Measurements from ENCODE around the gene DDX23.

The DDX23 gene

GRCh38 chr12:48823281-48823680 is 28.7 kb downstream of the DDX23 start:
- DNase-seq (ENCODE audit: low read depth): no peak

- DNase-seq (ENCODE audit: low read depth): no peak
These were observed 29.3 kb downstream of the DDX23 start for GRCh38 chr12:48822711-48823110.

GRCh38 chr12:48822139-48822538 is 29.8 kb downstream of the DDX23 start:
- no peak for DNase-seq (ENCODE audit: low read depth)

GRCh38 chr12:48819986-48820725 is 31.8 kb downstream of the DDX23 start:
- DNase-seq (ENCODE audit: low read depth): no peak

- DNase-seq (ENCODE audit: low read depth): no peak
These were observed 33.0 kb downstream of the DDX23 start for GRCh38 chr12:48818831-48819590.

DNA sequence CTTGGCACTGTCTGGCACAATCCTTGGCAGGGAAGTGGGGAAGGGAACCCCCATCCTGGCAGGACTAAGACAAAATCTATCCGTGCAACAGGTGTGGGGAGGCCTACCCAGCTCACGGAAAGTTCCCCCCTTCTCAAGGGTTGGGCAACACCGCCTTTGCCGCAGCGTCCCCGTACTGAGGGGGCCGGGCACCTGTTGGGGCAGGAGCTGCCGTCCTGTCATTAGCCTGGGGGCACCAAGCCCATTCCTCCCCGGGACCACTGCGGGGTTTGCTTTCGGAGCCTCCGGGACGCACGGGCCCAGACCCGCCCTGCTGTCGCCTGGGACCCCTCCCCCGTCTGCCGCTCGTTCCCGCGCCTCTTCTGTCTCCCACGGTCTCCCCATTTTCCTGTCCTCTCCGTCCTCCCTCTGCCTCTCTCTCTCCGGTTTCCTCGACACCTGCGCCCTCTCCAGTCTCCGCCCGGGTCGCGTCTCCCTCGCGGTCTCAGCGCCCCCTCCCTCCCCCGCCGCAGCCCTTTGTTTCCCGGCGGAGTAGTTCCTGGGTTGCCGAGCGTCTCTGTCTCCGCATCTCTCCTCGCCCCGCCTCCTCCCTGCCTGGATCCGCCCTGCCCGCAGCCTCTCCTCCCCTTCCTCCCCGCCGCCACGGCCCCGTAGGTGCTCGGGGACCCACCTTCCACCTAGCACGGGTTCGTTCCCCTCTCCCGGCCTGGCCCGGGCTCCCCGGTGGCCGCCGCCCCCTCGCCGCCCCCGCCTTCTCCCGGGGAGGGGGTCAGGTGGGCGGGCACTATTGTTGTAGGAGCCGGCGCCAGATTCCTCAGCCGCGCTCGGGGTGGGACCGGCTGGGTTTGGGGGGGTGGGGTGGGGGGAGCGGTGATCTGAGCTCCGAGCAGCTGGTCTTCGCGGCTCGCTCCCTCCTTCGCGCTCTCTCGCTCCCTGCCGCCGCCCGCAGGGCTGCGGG is 33.8 kb downstream of the DDX23 start, which contains the start of gene CACNB3:
CACNB3 (plus strand) TSS at position 624 of the 958 bp plus-strand sequence. CDS start 434 bp downstream, outside the sequence.
- DNase-seq (ENCODE audit: low read depth): no peak

GRCh38 chr12:48816143-48816854 is 35.7 kb downstream of the DDX23 start:
- DNase-seq (ENCODE audit: low read depth): no peak

GRCh38 chr12:48815126-48816110 is 36.5 kb downstream of the DDX23 start:
- peak; percentile 47 for DNase-seq (ENCODE audit: low read depth)

GRCh38 chr12:48814262-48815125 is 37.5 kb downstream of the DDX23 start:
- DNase-seq (ENCODE audit: low read depth): peak; percentile 31

DNA sequence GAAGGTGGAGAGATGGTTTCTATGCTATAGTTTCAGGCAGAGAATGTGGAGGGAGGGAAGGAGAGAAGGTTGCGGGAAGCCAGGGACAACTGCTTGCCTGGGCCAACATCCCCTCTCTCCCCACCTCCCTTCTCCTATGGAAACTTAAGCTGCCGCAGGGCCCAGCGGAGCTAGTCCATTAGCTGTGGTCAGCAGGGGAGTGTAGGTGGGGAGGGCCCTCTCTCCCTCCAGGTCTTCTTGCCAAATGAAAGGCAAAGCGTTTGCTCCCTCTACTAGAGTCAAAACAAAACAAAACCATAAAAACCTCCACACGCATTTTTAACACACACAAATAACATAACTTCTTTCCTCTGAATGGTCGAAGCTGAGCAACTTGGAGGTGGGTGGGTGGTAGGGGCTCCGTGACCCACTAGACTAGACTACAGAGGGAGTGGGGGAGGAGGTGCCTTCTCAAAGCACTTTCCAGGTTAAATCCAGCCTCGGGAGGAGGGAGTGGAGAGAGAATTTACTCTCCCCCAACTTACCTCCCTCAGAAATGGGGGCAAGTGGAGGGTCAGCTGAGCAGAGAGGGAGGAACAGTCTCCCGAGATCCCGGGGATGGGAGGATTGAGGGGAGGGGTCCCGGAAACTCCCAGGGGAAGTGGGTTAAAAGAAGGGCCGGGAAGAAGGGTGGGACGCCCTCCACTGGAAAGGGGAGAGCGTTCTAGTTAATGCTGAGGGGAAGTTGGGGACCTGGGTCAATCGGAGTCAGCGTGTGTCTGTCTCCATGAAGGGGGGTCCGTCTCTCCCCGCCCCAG is 38.3 kb downstream of the DDX23 start:
- DNase-seq (ENCODE audit: low read depth): no peak

- DNase-seq (ENCODE audit: low read depth): no peak
These were observed 39.6 kb downstream of the DDX23 start for GRCh38 chr12:48812389-48812788.

GRCh38 chr12:48811437-48812090 is 40.4 kb downstream of the DDX23 start:
- DNase-seq (ENCODE audit: low read depth): no peak

DNA sequence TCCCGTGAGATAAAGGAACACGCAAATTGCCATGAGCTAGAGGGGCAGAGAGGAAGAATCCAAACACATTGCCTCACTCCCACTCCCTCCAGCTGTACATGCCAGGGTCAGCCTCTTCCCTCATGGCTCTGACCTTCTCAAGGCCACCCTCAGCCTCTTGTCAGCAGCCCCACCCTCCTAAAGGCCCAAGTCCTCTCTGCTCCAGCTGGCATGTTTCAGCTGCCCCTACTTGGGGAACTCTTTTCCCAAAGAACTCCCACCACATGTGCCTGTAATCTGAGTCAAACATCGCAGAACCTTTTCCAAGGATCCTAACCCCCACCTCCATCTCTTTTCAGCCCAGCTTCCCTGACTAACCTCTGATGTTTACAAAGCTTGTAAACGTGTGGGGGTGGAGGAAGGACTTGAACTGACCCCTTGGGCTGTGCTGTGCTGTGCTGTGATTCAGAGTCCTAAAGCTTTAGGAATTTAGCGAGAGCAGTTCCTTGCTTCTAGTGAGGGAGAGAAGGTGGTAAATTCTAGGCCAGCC is 41.0 kb downstream of the DDX23 start:
- peak; percentile 65 for DNase-seq (ENCODE audit: low read depth)

- no peak for DNase-seq (ENCODE audit: low read depth)
These were observed 44.0 kb downstream of the DDX23 start for GRCh38 chr12:48807981-48808380.

GRCh38 chr12:48803675-48804074 is 48.3 kb downstream of the DDX23 start:
- DNase-seq (ENCODE audit: low read depth): no peak

DNA sequence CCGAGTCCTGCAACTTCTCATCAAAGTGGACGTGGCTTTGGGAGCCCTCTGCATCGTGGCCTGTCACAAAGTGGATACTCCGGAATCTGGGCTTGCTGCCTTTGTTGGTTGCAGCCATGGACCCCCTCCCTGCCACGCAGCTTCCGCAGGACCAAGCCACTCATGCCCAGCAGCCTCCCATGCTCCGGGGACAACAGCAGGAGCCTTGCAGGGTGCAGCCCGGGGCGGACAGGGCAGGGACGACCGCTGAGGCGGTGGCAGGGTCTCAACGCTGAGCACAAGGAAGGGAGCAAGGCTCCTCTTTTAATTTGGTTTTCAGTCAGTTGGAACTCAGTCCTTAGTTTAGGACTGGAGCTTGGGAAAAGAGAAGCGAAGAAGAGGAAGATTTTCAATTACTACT is 51.0 kb downstream of the DDX23 start:
- DNase-seq (ENCODE audit: low read depth): no peak

DNA sequence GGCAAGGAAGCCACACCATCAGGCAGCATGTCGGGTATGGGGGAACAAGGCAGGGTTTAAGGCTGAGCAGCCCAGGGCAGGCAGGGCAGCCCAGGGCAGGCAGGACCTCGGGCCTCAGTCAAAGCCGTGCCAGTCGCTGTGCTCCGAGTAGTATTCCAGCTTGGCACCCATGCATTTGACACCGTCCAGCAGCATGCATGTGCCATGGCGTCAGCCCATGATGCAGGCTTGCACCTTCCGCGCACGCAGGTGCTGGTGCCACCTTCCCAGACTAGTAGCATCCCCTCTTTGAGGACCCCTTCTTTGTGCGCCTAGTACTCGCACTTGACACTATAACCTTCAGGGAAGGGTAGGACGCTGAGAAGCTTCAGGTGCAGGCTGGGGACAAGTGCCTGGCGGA is 51.5 kb downstream of the DDX23 start:
- DNase-seq (ENCODE audit: low read depth): no peak

DNA sequence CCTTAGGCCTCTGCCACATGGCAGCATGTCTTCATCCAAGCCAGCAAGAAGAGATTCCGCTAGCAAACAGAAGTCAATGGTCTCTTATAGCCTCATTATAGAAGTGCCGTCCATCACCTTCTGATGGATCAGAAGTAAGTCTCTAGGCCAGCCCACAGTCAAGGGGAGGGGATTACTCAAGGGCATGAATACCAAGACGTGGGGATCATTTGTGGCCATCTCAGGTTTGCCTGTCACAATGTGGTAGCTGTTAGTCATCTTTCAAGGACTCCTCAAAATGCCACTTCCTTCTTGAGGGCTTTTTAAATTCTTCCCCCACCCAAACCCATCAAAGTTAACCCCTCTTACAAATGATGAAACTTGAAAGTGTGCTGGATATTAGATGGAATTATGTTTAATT is 55.0 kb downstream of the DDX23 start:
- no peak for DNase-seq (ENCODE audit: low read depth)
